ENCODE measurements around the gene KCNAB1. TPM values are rescaled to one million over a fixed set of nuclear protein-coding genes. Genes with fewer than 3 reads are reported as not detected.

KCNAB1 gene
- polyA plus RNA-seq, 1 donor = 3.8 TPM

- no peak for DNase-seq
Observed at GRCh38 chr3:156376199-156376598, 255.8 kb downstream of the KCNAB1 start.

- no peak for DNase-seq
Observed at GRCh38 chr3:156377266-156377665, 256.9 kb downstream of the KCNAB1 start.

GRCh38 chr3:156377718-156378117 is 257.3 kb downstream of the KCNAB1 start:
- no peak for DNase-seq

GRCh38 chr3:156378871-156379270 is 258.5 kb downstream of the KCNAB1 start:
- DNase-seq = no peak

- no peak for DNase-seq
Observed at GRCh38 chr3:156379327-156379726, 258.9 kb downstream of the KCNAB1 start.

- no peak for DNase-seq
Observed at GRCh38 chr3:156381253-156381652, 260.9 kb downstream of the KCNAB1 start.

GRCh38 chr3:156382458-156383346 is 262.3 kb downstream of the KCNAB1 start:
- DNase-seq = no peak

- DNase-seq = no peak
Observed at GRCh38 chr3:156383441-156384025, 263.2 kb downstream of the KCNAB1 start.

- peak; percentile 50 for DNase-seq
Observed at GRCh38 chr3:156388497-156389448, 268.4 kb downstream of the KCNAB1 start.

- DNase-seq = no peak
Observed at GRCh38 chr3:156389449-156389950, 269.1 kb downstream of the KCNAB1 start.

- DNase-seq = no peak
Observed at GRCh38 chr3:156390846-156391245, 270.5 kb downstream of the KCNAB1 start.

- DNase-seq = no peak
Observed at GRCh38 chr3:156395961-156396710, 275.8 kb downstream of the KCNAB1 start.

GRCh38 chr3:156396851-156397250 is 276.5 kb downstream of the KCNAB1 start:
- DNase-seq = no peak

GRCh38 chr3:156397534-156397933 is 277.2 kb downstream of the KCNAB1 start:
- no peak for DNase-seq

GRCh38 chr3:156400062-156400461 is 279.7 kb downstream of the KCNAB1 start:
- no peak for DNase-seq

GRCh38 chr3:156400735-156401134 is 280.4 kb downstream of the KCNAB1 start:
- no peak for DNase-seq

- DNase-seq = no peak
Observed at GRCh38 chr3:156404217-156404616, 283.8 kb downstream of the KCNAB1 start.

- DNase-seq = no peak
Observed at GRCh38 chr3:156406393-156406792, 286.0 kb downstream of the KCNAB1 start.

GRCh38 chr3:156407617-156408225 is 287.3 kb downstream of the KCNAB1 start:
- DNase-seq = no peak

- DNase-seq = no peak
Observed at GRCh38 chr3:156409694-156410093, 289.3 kb downstream of the KCNAB1 start.

- DNase-seq = no peak
Observed at GRCh38 chr3:156412600-156412999, 292.2 kb downstream of the KCNAB1 start.
